GM20431 (cell line): ENCODE data around the gene CTNND2.
"Not testable (repeated sequence)": the region's sequence is repeated elsewhere in the genome, so short reads cannot be mapped to it uniquely, and the experiment has no call there.

Source experiments
- in situ Hi-C: fragments of 300-500 bp; cut with MseI, MboI; formaldehyde crosslinking; loops from one replicate; pipeline ENCODE4 v1.15.0; 2020; ENCODE audit warnings: low sequenced_read_pairs; ENCODE audit not compliant: unreplicated experiment

Gene CTNND2

DNA sequence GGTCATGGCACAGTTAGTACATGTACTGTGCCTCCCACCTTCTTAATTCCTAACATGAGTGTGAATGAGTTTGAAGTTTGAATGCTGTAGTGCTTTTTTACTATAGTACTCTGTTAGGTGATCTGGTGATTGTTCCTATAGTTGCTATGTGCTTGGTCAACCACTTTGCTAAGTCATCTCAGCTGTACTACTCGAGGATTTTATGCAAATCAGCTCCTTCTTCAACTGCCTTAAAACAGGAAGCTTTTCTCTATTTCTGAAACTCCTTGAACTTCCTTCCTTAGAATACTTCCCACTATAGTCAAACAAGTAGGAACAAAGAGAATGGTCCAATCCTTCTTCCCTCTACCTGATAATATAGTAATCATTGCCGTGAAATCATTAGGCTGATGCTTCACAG lies 219.6 kb downstream of the CTNND2 start:
- in situ Hi-C loops, result no loop called here

DNA sequence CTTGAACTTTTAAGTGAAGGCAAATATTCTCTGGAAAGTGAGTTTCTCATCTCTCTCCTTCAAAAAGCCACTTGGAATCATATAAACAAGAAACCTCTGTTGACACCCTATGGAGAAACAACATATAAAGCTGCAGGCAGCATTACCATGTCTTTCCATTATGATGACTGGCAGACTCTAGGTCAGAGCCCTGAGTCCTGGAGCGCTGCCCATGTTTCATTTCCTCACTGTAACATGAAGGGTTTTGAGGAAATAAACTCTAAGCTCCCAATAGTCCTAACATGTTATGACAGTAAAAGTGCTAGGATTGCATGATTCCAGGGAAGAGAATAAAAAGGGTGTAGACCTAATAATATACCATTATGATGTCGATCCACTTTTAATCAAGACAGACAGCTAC lies 220.6 kb downstream of the CTNND2 start:
- in situ Hi-C loops, result no loop called here

DNA sequence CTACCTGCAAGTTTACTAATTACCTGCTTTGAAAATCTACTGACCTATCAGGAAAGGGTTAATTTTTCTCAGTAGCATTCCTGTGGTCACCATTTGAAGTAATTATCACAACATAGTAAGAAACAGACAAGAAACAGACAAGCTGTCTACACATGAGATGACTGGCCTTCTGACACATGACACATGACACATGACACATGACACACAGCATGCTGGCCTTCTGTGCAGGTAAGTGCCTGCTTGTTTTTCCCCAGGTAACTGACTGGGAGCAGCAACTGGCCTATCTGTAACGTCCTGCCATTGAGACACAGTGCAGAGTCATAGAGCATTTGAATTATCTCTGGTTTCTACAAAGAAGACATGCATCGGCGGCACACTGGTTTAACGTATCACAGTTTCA lies 222.4 kb downstream of the CTNND2 start:
- in situ Hi-C loops, result no loop called here

DNA sequence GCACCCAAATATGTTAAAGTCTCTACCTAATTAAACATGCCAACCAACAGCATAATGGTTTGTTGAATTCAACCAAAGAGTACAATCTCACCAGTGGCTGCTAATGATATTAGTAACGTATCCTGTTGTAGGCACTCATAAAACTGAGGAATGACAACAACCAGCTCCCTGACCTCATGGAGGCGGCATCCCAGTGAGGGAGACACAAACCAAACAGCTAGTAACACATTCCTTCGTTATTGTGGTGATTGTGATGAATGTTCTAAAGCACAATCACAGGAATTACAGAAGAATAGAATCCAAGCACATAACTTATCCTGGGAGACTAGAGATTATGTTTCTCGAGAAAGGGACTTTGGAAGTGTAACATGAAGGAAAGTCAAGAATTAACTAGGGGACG lies 224.6 kb downstream of the CTNND2 start:
- in situ Hi-C loops, result no loop called here

DNA sequence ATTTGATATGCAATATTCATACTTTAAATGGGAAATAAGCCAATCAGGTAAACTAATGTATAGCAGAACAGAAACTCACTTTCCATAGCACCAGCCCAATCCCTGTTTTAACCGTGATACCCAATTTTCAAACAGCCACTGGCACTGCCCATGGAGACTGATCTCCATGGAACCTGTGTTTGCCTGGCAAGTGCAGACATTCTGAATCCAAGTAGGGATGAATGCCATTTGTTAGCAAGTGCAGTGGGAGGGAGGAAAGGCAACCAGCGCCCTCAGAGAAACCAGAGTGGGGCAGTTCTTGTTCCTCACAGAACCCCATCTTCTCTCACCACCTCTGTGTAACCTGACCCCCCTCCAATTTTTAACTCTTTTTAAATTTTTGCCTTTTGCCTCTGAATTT lies 229.1 kb downstream of the CTNND2 start:
- in situ Hi-C loops, result no loop called here

DNA sequence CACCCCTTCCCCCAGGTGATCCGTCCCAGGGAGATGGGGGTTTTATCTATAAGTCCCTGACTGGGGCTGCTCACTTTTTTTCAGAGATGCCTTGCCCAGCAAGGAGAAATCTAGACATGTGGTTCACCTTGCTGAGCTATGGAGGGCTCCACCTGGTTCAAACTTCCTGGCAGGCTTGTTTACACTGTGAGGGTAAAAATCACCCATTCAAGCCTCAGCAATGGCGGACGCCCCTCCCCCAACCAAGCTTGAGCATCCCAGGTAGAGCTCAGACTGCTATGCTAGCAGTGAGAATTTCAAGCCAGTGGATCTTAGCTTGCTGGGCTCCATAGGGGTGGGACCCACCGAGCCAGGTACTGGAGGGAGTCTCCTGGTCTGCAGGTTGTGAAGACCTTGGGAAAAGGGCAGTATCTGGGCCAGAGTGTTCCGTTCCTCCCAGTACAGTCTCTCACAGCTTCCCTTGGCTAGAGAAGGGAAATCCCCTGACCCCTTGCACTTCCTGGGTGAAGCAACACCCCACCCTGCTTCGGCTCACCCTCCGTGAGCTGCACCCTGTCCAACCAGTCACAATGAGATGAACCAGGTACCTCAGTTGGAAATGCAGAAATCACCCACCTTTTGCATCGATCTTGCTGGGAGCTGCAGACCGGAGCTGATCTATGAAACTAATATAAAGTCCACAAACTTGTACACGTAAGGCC lies 231.7 kb downstream of the CTNND2 start:
- in situ Hi-C loops, result no loop called here

DNA sequence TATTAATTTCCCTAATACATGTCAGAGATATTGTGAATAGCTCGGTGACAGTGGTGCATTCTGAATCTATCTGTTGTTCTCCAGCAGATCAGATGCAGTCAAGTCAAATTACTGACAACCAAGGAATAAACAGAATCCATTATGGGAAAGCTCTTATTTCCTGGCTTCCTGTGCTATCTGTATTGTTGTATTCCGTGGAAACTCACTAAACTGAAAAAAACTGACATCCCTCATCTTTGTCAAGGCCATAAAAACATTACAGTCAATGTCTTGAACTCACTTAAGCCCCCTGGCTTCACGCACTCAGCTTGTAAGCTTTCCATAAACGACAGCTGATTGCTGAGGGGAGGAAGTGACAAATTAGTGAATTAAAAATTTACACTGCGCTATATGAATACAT lies 245.9 kb downstream of the CTNND2 start:
- in situ Hi-C loops, result no loop called here

DNA sequence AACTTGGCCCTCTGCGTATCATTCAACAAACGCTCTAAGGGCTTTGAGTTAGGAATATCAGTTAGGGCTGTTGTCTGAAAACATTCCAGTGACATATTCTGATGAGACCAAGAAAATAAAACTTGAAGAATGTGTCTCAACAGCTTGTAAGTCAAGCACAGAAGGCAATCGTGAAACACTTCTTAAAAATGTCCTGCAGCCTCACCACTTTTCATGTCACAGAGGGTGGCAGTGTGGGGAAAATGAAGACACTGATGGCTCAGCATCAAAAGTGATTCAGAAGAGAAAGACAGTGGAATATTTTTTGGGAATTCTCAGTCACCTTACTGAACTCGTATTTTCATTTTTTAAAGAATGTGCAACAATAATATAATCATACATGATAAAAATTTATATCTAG lies 247.3 kb downstream of the CTNND2 start:
- in situ Hi-C loops, result no loop called here

DNA sequence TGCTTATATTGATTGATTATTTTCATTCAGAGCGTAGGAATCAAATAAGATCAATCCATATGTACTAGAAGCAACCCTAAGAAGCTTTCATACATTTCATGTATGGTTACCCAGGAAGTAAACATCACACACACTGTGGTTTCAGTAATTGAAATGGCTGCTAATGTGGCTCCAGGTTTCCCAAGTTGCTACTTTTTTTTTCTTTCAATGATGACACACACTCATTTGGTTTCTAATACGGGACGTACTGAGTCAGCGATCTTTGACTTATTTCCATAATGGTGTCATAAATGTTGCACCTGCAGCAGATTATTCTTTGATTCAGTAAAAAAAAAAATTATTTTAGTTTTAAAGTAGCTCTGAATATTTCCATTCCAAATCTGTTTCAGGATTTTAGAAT lies 248.6 kb downstream of the CTNND2 start:
- in situ Hi-C loops, result no loop called here

DNA sequence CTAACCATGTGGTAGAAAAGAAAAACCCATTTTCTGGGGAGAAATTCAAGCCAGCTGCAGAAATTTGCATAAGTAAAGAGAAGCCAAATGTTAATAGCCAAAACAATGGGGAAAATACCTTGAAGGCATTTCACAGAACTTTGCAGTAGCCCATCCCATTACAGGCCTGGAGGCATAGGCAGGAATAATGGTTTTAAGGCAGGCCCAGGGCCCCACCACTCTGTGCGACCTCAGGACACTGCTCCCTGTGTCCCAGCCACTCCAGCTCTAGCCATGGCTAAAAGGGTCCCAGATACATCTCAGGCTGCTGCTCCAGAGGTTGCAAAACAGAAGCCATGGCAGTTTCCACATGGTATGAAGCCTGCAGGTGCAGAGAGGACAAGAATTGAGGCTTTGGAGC lies 253.3 kb downstream of the CTNND2 start:
- in situ Hi-C loops, result no loop called here

DNA sequence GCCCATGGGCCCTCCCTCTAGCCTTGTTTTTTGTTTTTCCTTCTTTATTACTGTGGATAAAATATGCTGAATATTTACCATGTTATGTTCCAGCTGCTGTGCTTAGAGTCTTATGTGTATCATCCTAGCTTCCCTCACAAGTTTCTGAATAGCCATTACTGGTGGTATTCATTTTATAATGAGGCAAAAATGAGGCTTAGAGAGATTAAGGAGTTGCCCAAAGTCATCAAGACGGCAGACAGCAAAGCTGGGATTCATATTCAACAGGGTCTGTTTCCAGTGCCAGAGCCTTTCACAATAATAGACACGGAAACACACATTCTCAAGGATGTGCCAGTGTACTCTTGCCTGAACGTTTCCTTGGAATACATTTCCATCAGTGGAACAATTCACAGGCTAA lies 258.1 kb downstream of the CTNND2 start:
- in situ Hi-C loops, result no loop called here

DNA sequence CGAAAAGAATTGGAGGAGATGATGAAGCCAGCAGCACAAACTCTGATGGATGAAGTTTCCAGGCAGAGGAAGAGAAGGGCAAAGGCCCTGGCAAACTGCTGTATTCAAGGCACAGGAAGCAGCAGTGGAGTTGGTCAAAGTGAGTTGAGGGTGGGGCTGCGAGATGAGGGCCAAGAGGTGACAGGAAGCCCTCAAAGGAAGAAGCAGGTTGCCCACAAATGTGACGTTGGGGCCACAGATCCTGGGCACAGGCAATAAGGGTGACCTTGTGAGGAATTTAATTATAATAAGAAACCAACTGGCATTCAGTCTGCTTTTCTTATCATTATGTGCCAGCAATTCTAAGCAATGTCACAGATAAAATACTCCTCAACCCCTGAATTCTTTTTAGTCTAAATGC lies 261.8 kb downstream of the CTNND2 start:
- in situ Hi-C loops, result no loop called here

DNA sequence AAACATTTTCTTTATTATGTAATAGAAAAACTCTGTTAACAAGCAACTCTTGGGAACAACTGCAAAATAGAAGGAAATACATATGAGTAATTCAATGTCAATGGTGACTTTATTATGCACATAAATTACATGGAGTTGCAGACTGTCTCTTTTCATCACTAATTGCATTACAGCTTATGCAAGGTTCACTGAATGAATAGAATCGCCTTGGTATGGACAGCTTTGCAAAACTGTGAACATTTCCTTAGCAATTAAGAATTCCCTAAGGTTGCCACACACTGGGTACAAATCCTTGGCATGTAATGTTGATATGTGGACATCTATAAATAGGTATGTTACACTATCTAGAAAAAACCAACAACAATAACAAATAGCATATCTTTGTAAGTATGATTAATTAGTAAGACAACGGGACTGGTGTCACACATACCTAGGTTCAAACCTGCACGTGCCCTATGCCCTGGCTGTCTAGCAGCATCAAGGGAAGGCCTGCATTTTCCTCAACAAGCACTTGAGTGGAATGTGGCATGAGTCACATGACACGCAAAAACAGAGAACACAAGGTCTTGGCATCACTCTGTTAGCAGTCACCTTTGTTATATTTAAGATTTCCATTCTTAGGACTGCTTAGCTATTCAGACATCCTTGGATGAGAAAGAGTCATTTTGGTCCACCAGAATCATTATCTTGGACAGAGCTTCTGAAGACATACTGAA lies 263.9 kb downstream of the CTNND2 start:
- in situ Hi-C loops, result no loop called here

DNA sequence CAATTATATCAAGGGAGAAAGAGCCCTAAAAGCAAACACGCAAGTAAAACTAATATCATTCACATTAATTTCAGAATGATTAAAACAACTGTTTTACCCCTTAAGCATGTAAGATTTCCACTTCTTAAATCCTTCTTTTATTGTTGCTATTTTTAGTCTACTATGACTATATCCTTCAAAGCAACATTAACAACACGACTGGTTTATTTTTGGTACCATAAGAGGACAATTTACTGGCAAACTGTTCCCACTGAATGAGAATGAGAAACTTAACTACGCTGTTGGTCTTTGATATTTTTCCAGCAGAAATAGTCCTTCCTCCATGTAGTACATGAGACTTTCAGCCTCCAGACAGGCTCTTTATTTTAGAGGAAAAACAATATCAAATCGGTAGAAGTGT lies 281.5 kb downstream of the CTNND2 start:
- in situ Hi-C loops, result no loop called here

DNA sequence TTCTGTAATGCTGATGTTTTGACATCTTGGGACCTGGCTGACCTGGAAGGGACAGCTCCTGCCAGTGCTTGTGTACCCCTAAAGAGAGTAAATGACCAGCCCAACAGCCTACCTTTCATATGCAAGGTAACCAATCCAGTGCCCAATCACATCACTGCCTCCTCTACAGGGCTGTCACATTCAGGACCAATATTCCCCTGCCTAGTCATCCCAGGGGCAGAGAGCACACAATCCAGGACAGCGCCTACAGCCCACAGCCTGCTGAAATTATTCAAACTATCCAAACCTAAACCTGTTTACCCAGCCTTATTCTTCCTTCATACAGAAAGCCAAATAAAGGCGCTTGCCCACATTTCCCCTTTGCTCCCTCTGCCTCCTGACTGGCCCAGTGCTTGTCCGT lies 284.1 kb downstream of the CTNND2 start:
- in situ Hi-C loops, result no loop called here

DNA sequence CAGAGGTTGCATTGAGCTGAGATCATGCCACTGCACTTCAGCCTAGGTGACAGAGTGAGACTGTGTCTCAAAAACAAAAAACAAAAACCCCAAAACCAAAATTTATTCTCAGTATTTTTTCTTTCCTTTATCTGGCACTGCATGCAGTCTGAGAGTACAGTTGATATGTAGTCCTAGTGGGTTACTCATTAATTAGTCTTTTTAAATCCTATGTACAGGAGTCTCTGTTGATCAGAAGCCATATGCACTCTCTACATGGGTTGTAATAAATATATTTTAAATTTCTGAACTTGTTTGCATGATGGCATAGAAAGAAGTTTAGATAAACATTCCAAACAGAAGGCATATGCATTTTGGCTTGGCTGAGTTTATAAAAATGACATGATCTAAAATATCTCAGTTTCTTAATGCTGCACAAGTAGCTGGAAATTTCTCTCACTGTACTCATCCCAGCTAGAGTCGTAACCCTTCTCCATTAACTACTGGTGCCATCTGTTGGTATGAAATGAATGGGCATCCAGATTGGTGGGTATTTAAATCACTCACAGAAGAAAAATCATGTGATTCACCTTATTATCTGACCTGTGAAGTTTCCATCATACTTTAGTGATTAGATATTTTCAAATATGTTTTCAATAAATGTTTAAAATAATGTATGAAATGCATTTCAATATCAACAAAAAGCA lies 284.8 kb downstream of the CTNND2 start:
- in situ Hi-C loops, result no loop called here

DNA sequence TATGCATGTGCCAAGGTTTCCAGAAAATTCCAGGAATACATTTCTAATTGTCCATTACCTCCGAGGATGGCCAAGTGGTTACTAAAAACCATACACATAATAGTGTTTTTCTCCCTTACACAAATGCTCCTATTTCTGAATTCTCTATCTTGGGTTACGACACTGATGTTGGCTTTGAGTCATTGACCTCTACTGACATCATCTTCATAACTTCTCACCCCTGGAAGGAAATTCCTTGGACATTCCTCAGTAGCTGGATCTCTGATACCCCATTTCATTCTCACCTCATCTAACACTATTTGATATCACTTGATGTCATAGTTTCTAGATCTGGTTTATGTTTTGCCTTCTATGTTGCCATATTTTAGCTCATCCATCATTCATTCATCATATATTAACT lies 287.2 kb downstream of the CTNND2 start:
- in situ Hi-C loops, result no loop called here

DNA sequence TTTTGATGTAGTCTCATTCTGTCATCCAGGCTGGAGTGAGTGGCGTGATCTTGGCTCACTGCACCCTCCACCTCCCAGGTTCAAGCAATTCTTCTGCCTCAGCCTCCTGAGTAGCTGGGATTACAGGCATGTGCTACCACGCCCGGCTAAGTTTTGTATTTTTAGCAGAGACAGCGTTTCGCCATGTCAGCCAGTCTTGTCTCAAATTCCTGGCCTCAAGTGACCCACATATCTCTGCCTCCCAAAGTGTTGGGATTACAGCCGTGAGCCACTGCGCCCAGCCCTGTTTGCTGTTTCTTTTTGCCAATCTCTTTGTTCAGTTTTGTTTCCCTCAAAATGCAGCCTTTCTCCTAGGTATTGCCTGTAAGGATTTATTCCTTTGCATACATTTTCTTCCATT lies 287.6 kb downstream of the CTNND2 start:
- in situ Hi-C loops, result not testable (repeated sequence)

DNA sequence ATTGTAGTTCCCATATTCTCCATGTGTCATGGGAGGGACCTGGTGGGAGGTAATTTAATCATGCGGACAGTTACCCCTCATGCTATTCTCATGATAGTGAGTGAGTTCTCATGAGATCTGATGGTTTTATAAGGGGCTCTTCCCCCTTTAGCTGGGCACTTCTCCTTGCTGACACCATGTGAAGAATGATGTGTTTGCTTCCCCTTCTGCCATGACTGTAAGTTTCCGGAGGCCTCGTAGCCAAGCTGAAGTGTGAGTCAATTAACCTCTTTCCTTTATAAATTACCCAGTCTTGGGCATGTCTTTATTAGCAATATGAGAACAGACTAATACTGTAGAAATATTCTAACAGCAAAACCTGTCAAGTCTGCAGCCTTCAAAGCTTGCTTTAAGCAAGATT lies 293.2 kb downstream of the CTNND2 start:
- in situ Hi-C loops, result no loop called here

DNA sequence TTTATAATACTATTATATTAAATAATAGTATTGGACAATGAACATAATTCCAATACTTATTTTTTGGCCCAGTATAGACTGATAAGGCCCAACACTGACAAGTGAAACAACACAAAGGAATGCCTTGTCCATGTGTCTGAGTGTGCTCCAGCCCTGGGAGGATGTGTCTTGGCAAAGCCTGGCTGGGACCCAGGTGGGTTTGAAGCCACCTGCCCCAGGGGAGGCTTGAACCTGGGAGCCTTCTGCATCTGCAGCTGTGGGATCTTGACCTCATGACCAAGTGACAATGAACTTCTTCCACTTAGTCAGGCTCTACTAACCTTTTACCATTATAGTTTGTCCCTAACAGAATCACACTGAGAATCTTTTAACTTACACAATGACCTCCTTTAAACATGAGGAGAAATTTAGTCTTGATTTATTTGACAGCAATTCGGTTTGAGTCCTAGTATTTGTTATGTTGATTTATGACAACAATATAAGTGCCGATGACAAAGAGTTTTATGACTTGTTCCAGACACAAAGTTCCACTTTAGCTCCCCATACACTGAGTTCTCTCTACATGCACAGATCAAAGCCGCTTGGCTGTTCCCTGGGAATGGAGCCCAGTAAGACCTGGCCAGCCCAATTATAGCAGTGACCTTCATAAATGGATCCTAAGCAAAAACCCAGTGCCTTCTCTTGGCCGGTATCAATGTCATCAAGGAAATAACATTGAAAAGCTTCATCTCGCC lies 294.5 kb downstream of the CTNND2 start:
- in situ Hi-C loops, result no loop called here

DNA sequence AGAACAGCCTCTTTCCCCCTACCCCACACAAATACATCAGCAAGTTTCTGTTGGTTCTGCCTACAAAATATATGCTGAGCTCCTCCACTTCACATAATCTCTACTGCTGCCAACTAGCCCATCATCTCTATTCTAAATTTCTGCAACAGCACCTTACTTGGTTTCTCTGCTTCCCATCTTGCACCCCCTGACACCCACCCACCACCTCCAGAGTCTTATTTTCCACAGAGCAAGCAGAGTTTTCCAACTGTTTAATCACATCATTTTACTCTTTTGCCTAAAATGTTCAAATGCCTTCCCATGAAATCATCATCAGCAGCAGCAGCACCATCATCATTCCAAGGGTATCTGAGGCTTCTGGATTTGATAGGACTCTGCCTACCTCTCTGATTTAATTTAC lies 295.7 kb downstream of the CTNND2 start:
- in situ Hi-C loops, result no loop called here
